Thyroid gland (tissue), 4 donors: ENCODE data around the gene DET1. TPM values are rescaled to one million over a fixed set of nuclear protein-coding genes. Genes with fewer than 3 reads are reported as not detected.
"Not testable (repeated sequence)": the region's sequence is repeated elsewhere in the genome, so short reads cannot be mapped to it uniquely, and the experiment has no call there.

ENCODE experiments used
- DNase-seq, 2 donors: peaks; one replicate each; pipeline ENCODE4 v3.0.0-alpha.2; 2019
- H3K27ac ChIP-seq, 3 donors: fragments of 200-600 bp; sonication (generic); 1 replicate in 2 of 3; 2 replicates in 1 of 3; pipeline ENCODE4 v1.5.1; 2016 to 2019; ENCODE audit warnings: mild to moderate bottlenecking in 1 of 3, moderate library complexity in 1 of 3
- H3K27me3 ChIP-seq: fragments of 200-600 bp; sonication (generic); one replicate; pipeline ENCODE4 v1.5.1; 2019
- H3K36me3 ChIP-seq, 2 donors: fragments of 200-600 bp; sonication (generic); one replicate each; pipeline ENCODE4 v1.5.1; 2016 to 2019
- H3K4me1 ChIP-seq, 2 donors: fragments of 200-600 bp; sonication (generic); one replicate each; pipeline ENCODE4 v1.5.1; 2017 to 2019
- H3K4me3 ChIP-seq, 3 donors: fragments of 200-600 bp; sonication (generic); replicated peaks in 1 of 3; 1 replicate in 2 of 3; 2 replicates in 1 of 3; pipeline ENCODE4 v1.5.1; 2016; ENCODE audit warnings: mild to moderate bottlenecking in 1 of 3
- H3K9me3 ChIP-seq: fragments of 200-600 bp; sonication (generic); one replicate; pipeline ENCODE4 v1.5.1; 2017
- POLR2A ChIP-seq, 2 donors: fragments of 450-650 bp; IDR thresholded peaks; one replicate each; pipeline ENCODE4 v1.6.1; 2017; ENCODE audit warnings: antibody characterized with exemption in 2 of 2, mild to moderate bottlenecking in 2 of 2, moderate library complexity in 1 of 2
- WGBS, 2 donors: methylation state at CpG; one replicate each; pipeline ENCODE4 v1.1.5; 2017; 5-methylcytosine and 5-hydroxymethylcytosine counted together
- intact Hi-C: fragments of 100-400 bp; cut with DNase I; formaldehyde crosslinking; loops from one replicate; pipeline ENCODE4 v1.15.1; 2023
- total RNA-seq, 4 donors: library from RNA; depleted of rRNA; stranded (reverse); fragments of >200 nt; gene quantifications; one replicate each; pipeline ENCODE4 v1.2.3, GENCODE V29; 2016
- TF ChIP-seq, protein P1 (sequence below), 6 experiments: fragments of 200-600 bp in 3 of 6; fragments of 450-650 bp in 3 of 6; sonication (generic) in 3 of 6; IDR thresholded peaks; one replicate each; pipeline ENCODE4 v1.5.1; 2016 to 2019; ENCODE audit warnings: antibody characterized with exemption in 6 of 6, mild to moderate bottlenecking in 2 of 6, inconsistent platforms in 1 of 6, moderate library complexity in 1 of 6

DET1 gene
- total RNA-seq, 4 donors from 2014 or later = 8.8 to 11.2 (median 10.6) TPM

DNA sequence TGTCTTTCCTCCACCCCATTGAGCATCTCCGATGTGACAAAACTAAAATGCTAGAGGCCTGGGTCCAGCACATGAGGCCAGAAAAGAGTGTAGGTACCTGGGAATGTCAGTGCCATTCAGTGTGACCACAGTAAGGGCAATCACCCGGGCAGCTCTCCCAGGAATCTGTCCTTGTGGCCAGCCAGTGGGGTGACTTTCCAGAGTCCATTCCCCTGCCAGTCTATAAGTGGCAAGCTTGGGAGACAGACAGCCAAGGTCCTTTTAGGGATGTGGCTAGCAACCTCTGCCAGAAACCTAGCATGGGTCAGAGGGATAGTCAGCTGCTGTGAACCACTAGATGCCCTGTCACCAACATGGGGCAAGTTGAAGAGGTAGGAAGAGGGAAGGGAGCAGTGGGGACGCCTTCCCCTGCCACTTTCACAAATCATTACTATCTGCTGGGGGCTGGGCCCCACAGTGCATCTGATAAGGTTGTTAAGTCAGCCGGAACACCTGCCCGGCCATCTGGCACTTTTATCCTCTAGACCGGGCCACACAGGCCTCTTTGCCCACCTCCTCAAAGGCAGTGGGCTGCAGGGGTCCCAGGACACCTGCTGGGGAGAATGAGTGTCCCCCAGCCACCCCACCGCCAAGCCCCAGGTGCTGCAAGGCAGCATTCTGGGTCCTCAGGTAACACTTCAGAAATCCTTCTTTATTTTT, 24.8 kb upstream of the DET1 start:
- 45 to 70% methylated on average over 3 to 7 of the region's 7 CpGs for WGBS, 2 donors
- no peak for TF ChIP-seq POLR2A (IDR thresholded peaks at IDR 0.05)
- TF ChIP-seq, protein P1, sequence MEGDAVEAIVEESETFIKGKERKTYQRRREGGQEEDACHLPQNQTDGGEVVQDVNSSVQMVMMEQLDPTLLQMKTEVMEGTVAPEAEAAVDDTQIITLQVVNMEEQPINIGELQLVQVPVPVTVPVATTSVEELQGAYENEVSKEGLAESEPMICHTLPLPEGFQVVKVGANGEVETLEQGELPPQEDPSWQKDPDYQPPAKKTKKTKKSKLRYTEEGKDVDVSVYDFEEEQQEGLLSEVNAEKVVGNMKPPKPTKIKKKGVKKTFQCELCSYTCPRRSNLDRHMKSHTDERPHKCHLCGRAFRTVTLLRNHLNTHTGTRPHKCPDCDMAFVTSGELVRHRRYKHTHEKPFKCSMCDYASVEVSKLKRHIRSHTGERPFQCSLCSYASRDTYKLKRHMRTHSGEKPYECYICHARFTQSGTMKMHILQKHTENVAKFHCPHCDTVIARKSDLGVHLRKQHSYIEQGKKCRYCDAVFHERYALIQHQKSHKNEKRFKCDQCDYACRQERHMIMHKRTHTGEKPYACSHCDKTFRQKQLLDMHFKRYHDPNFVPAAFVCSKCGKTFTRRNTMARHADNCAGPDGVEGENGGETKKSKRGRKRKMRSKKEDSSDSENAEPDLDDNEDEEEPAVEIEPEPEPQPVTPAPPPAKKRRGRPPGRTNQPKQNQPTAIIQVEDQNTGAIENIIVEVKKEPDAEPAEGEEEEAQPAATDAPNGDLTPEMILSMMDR (IDR thresholded peaks at IDR 0.05) = no peak
- DNase-seq = peak; percentile 28 to 37

DNA sequence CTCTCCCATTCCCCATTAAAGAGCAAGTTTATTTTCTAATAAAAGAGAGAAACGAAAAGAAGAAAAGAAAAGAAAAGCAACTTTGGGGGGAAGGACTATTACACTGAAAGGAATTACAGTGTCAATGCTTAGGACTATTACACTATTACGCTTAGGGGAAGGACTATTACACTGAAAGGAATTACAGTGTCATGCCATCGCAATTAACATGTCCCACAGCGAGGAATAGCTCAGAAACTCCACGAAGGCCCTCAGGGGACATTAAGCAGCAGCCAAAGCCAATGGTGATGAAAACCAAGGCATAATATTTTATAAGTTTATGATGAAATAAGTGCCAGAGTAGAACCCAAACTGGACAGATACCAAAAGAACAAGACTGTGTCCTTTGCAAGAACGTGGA, 22.1 kb upstream of the DET1 start:
- 82% methylated on average over 6 of the region's 6 CpGs for WGBS, 2 donors
- intact Hi-C loops = no loop called here
- peak overlapping the region; percentile 25 to 89 (median 79) for H3K27ac ChIP-seq
- no peak for DNase-seq
- H3K4me1 ChIP-seq = peaks cover 34 to 49% of the 10 kb centered on the region in 2 donors
- H3K36me3 ChIP-seq = no peaks in the 10 kb centered on the region
- no peak overlapping the region for H3K4me3 ChIP-seq
- H3K27me3 ChIP-seq = no peaks in the 10 kb centered on the region
- H3K9me3 ChIP-seq = no peaks in the 10 kb centered on the region
- TF ChIP-seq, protein P1 (IDR thresholded peaks at IDR 0.05) = no peak
- no peak for TF ChIP-seq POLR2A (IDR thresholded peaks at IDR 0.05)

More for the DNA sequence above, 24.8 kb upstream of the DET1 start:
- intact Hi-C loops = no loop called here
- Histone ChIP-seq H3K36me3 (no peaks in the 10 kb centered on the region), H3K9me3 (no peaks in the 10 kb centered on the region), H3K27me3 (no peaks in the 10 kb centered on the region), H3K27ac (peak overlapping the region; percentile 6 to 89 (median 79)), H3K4me3 (no peak overlapping the region), H3K4me1 (peaks cover 34 to 51% of the 10 kb centered on the region in 2 donors)

GRCh38 chr15:88564741-88565140, 18.3 kb upstream of the DET1 start:
- no peaks in the 10 kb centered on the region for H3K36me3 ChIP-seq
- no peak for DNase-seq
- no peaks in the 10 kb centered on the region for H3K27me3 ChIP-seq
- no peak overlapping the region for H3K27ac ChIP-seq
- intact Hi-C loops = no loop called here
- WGBS, 2 donors = 95 to 98% methylated on average over 3 of the region's 3 CpGs
- H3K9me3 ChIP-seq = no peaks in the 10 kb centered on the region
- TF ChIP-seq, protein P1 (IDR thresholded peaks at IDR 0.05) = no peak
- TF ChIP-seq POLR2A (IDR thresholded peaks at IDR 0.05) = no peak
- H3K4me3 ChIP-seq = no peak overlapping the region
- H3K4me1 ChIP-seq = peaks cover 10 to 22% of the 10 kb centered on the region in 2 donors

DNA sequence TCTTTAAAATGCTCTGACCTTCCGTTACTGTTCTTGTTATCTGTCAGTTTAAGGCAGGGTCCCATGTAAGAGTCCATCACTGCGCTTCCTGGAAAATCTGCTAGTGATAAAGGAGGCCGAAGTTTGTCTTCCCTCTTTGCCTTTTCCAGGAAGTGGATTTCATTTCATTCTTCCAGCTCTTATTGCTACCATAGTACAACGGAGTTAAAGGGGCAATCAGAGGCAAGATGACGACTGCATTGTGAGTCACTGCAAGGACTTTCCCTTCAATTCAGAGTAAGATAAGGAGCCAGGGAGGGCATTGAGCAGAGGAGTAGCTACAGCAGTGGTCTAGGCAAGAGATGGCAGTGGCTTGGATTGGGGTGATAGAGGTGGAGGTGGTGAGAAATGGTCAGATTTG, 17.2 kb upstream of the DET1 start:
- Histone ChIP-seq H3K27me3 (no peaks in the 10 kb centered on the region), H3K27ac (no peak overlapping the region), H3K36me3 (no peaks in the 10 kb centered on the region), H3K4me3 (no peak overlapping the region), H3K9me3 (no peaks in the 10 kb centered on the region), H3K4me1 (peaks cover 0 to 12% of the 10 kb centered on the region in 2 donors)
- no peak for DNase-seq
- intact Hi-C loops = no loop called here
- WGBS, 2 donors = 87 to 89% methylated on average over 5 of the region's 5 CpGs
- no peak for TF ChIP-seq POLR2A (IDR thresholded peaks at IDR 0.05)
- TF ChIP-seq, protein P1 (IDR thresholded peaks at IDR 0.05) = no peak

DNA sequence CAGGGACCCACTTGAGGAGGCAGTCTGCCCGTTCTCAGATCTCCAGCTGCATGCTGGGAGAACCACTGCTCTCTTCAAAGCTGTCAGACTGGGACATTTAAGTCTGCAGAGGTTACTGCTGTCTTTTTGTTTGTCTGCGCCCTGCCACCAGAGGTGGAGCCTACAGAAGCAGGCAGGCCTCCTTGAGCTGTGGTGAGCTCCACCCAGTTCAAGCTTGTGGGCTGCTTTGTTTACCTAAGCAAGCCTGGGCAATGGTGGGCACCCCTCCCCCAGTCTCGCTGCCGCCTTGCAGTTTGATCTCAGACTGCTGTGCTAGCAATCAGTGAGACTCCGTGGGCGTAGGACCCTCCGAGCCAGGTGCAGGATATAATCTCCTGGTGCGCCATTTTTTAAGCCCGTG, 13.1 kb upstream of the DET1 start:
- intact Hi-C loops, DNase-seq, H3K9me3 ChIP-seq, H3K4me1 ChIP-seq, H3K27ac ChIP-seq, H3K36me3 ChIP-seq, H3K27me3 ChIP-seq, H3K4me3 ChIP-seq: not testable (repeated sequence)
- 87 to 97% methylated on average over 8 to 9 of the region's 9 CpGs for WGBS, 2 donors

DNA sequence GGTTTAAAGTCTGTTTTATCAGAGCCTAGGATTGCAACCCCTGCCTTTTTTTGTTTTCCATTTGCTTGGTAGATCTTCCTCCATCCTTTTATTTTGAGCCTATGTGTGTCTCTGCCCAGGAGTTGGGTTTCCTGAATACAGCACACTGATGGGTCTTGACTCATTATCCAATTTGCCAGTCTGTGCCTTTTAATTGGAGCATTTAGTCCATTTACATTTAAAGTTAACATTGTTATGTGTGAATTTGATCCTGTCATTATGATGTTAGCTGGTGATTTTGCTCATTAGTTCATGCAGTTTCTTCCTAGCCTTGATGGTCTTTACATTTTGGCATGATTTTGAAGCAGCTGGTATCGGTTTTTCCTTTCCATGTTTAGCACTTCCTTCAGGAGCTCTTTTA, 11.5 kb upstream of the DET1 start:
- WGBS, 2 donors = 94 to 95% methylated on average over 1 of the region's 1 CpG
- H3K4me3 ChIP-seq, H3K9me3 ChIP-seq, H3K4me1 ChIP-seq, DNase-seq, intact Hi-C loops, H3K27ac ChIP-seq, H3K27me3 ChIP-seq, H3K36me3 ChIP-seq: not testable (repeated sequence)

GRCh38 chr15:88548009-88548408, 1.5 kb upstream of the DET1 start:
- DNase-seq, H3K27me3 ChIP-seq, H3K36me3 ChIP-seq, H3K27ac ChIP-seq, H3K4me3 ChIP-seq, H3K9me3 ChIP-seq, intact Hi-C loops: not testable (repeated sequence)
- H3K4me1 ChIP-seq = peaks cover 4 to 12% of the 10 kb centered on the region in 2 donors
- 77 to 87% methylated on average over 1 of the region's 1 CpG for WGBS, 2 donors

- DNase-seq, intact Hi-C loops: not testable (repeated sequence)
- WGBS, 2 donors = 3 to 5% methylated on average over 7 of the region's 8 CpGs
Measured at GRCh38 chr15:88545578-88546247, 768 bp downstream of the DET1 start.

More at GRCh38 chr15:88545578-88546247, 768 bp downstream of the DET1 start:
- Histone ChIP-seq H3K4me1 (peaks cover 4 to 12% of the 10 kb centered on the region in 2 donors), H3K27ac (peak overlapping the region; percentile 49 to 81 (median 73)), H3K4me3 (peak overlapping the region; percentile 23 to 47 (median 39))
- H3K27me3 ChIP-seq, H3K9me3 ChIP-seq, H3K36me3 ChIP-seq: not testable (repeated sequence)
